Activated T-helper 1 cell treated with anti-CD3 and anti-CD28 coated beads, Interleukin-12 subunit alpha, Interleukin-12 subunit beta, Interleukin-2, Interleukin-4 antibody, amounts not matched to agents 30 ng/mL and 10 ng/mL and 1 ng/mL, durations not matched to agents 14 hours and 24 hours and 36 hours (primary cell): ENCODE data around the gene SPEG. TPM values are rescaled to one million over a fixed set of nuclear protein-coding genes. Genes with fewer than 3 reads are reported as not detected.

Experiments
- DNase-seq: peaks from one replicate; pipeline ENCODE4 v3.0.0; 2021; ENCODE audit warnings: low spot score
- H3K27ac Mint-ChIP-seq: one replicate; pipeline ENCODE4 v1.8.0; 2021; ENCODE audit warnings: mild to moderate bottlenecking, mixed read lengths
- H3K27me3 Mint-ChIP-seq: one replicate; pipeline ENCODE4 v1.8.0; 2022; ENCODE audit warnings: mild to moderate bottlenecking, moderate library complexity, mixed read lengths; ENCODE audit not compliant: insufficient read depth
- H3K36me3 Mint-ChIP-seq: one replicate; pipeline ENCODE4 v1.8.0; 2021; ENCODE audit warnings: low read depth, mixed read lengths
- H3K4me1 Mint-ChIP-seq: one replicate; pipeline ENCODE4 v1.8.0; 2021; ENCODE audit warnings: low read depth, mixed read lengths
- H3K4me3 Mint-ChIP-seq: one replicate; pipeline ENCODE4 v1.8.0; 2021; ENCODE audit warnings: mild to moderate bottlenecking, moderate library complexity, mixed read lengths
- H3K9me3 Mint-ChIP-seq: one replicate; pipeline ENCODE4 v1.8.0; 2021; ENCODE audit warnings: mixed read lengths
- intact Hi-C: fragments of 100-400 bp; cut with micrococcal nuclease; formaldehyde crosslinking; loops from one replicate; pipeline ENCODE4 v1.15.1; 2024
- total RNA-seq: library from RNA; stranded (reverse); gene quantifications from 2 replicates; pipeline ENCODE4 v1.2.3, GENCODE V29; 2022

Gene SPEG
- total RNA-seq, 1 donor from 2014 or later = 0.13 TPM

- no peak overlapping the region for H3K4me3 Mint-ChIP-seq
- intact Hi-C loops = no loop called here
- peaks cover 14% of the 10 kb centered on the region for H3K4me1 Mint-ChIP-seq
- no peaks in the 10 kb centered on the region for H3K9me3 Mint-ChIP-seq
- H3K27ac Mint-ChIP-seq = no peak overlapping the region
- H3K36me3 Mint-ChIP-seq = no peaks in the 10 kb centered on the region
- DNase-seq = no peak
- H3K27me3 Mint-ChIP-seq = peaks cover 58% of the 10 kb centered on the region
Observed at GRCh38 chr2:219445220-219445640, 10.6 kb downstream of the SPEG start.

- intact Hi-C loops = no loop called here
- no peaks in the 10 kb centered on the region for H3K36me3 Mint-ChIP-seq
- no peaks in the 10 kb centered on the region for H3K9me3 Mint-ChIP-seq
- H3K27me3 Mint-ChIP-seq = peaks cover 56% of the 10 kb centered on the region
- H3K4me3 Mint-ChIP-seq = no peak overlapping the region
- no peak for DNase-seq
- no peak overlapping the region for H3K27ac Mint-ChIP-seq
- H3K4me1 Mint-ChIP-seq = peaks cover 9% of the 10 kb centered on the region
Observed at GRCh38 chr2:219446101-219446504, 11.5 kb downstream of the SPEG start.

GRCh38 chr2:219446689-219447088, 12.0 kb downstream of the SPEG start:
- Mint-ChIP-seq H3K4me1 (peaks cover 5% of the 10 kb centered on the region), H3K9me3 (no peaks in the 10 kb centered on the region), H3K27me3 (peaks cover 51% of the 10 kb centered on the region), H3K4me3 (no peak overlapping the region), H3K27ac (no peak overlapping the region), H3K36me3 (no peaks in the 10 kb centered on the region)
- intact Hi-C loops = no loop called here
- no peak for DNase-seq

GRCh38 chr2:219447242-219448098, 12.8 kb downstream of the SPEG start:
- intact Hi-C loops = no loop called here
- H3K27ac Mint-ChIP-seq = no peak overlapping the region
- H3K4me3 Mint-ChIP-seq = no peak overlapping the region
- H3K9me3 Mint-ChIP-seq = no peaks in the 10 kb centered on the region
- no peaks in the 10 kb centered on the region for H3K36me3 Mint-ChIP-seq
- peaks cover 51% of the 10 kb centered on the region for H3K27me3 Mint-ChIP-seq
- H3K4me1 Mint-ChIP-seq = peaks cover 5% of the 10 kb centered on the region
- DNase-seq = no peak

GRCh38 chr2:219448099-219448775, 13.6 kb downstream of the SPEG start:
- Mint-ChIP-seq H3K27me3 (peaks cover 45% of the 10 kb centered on the region), H3K4me3 (no peak overlapping the region), H3K36me3 (no peaks in the 10 kb centered on the region)

GRCh38 chr2:219448776-219449341, 14.2 kb downstream of the SPEG start:
- H3K36me3 Mint-ChIP-seq = no peaks in the 10 kb centered on the region
- H3K27ac Mint-ChIP-seq = no peak overlapping the region
- no peak overlapping the region for H3K4me3 Mint-ChIP-seq
- no peaks in the 10 kb centered on the region for H3K9me3 Mint-ChIP-seq
- H3K27me3 Mint-ChIP-seq = peaks cover 45% of the 10 kb centered on the region
- DNase-seq = no peak
- intact Hi-C loops = no loop called here
- no peaks in the 10 kb centered on the region for H3K4me1 Mint-ChIP-seq

More at GRCh38 chr2:219448099-219448775, 13.6 kb downstream of the SPEG start:
- intact Hi-C loops = no loop called here
- Mint-ChIP-seq H3K4me1 (no peaks in the 10 kb centered on the region), H3K9me3 (no peaks in the 10 kb centered on the region), H3K27ac (no peak overlapping the region)
- DNase-seq = no peak

GRCh38 chr2:219449609-219450008, 15.0 kb downstream of the SPEG start:
- H3K36me3 Mint-ChIP-seq = no peaks in the 10 kb centered on the region
- H3K9me3 Mint-ChIP-seq = no peaks in the 10 kb centered on the region
- H3K4me3 Mint-ChIP-seq = no peak overlapping the region
- DNase-seq = no peak
- no peaks in the 10 kb centered on the region for H3K4me1 Mint-ChIP-seq
- H3K27ac Mint-ChIP-seq = no peak overlapping the region
- H3K27me3 Mint-ChIP-seq = peaks cover 45% of the 10 kb centered on the region
- intact Hi-C loops = no loop called here

GRCh38 chr2:219451661-219452360, 17.2 kb downstream of the SPEG start:
- H3K27me3 Mint-ChIP-seq = peaks cover 37% of the 10 kb centered on the region

GRCh38 chr2:219452361-219453317, 18.0 kb downstream of the SPEG start:
- intact Hi-C loops = no loop called here
- H3K27me3 Mint-ChIP-seq = peaks cover 30% of the 10 kb centered on the region
- no peak for DNase-seq
- no peaks in the 10 kb centered on the region for H3K9me3 Mint-ChIP-seq
- no peak overlapping the region for H3K27ac Mint-ChIP-seq
- H3K36me3 Mint-ChIP-seq = no peaks in the 10 kb centered on the region
- no peak overlapping the region for H3K4me3 Mint-ChIP-seq
- no peaks in the 10 kb centered on the region for H3K4me1 Mint-ChIP-seq

More at GRCh38 chr2:219451661-219452360, 17.2 kb downstream of the SPEG start:
- Mint-ChIP-seq H3K4me1 (no peaks in the 10 kb centered on the region), H3K27ac (no peak overlapping the region), H3K9me3 (no peaks in the 10 kb centered on the region), H3K36me3 (no peaks in the 10 kb centered on the region), H3K4me3 (no peak overlapping the region)
- intact Hi-C loops = no loop called here
- no peak for DNase-seq

- Mint-ChIP-seq H3K27ac (no peak overlapping the region), H3K4me1 (no peaks in the 10 kb centered on the region), H3K36me3 (no peaks in the 10 kb centered on the region), H3K9me3 (no peaks in the 10 kb centered on the region), H3K27me3 (peaks cover 29% of the 10 kb centered on the region), H3K4me3 (no peak overlapping the region)
- DNase-seq = no peak
- intact Hi-C loops = no loop called here
Observed at GRCh38 chr2:219453671-219454590, 19.3 kb downstream of the SPEG start.

GRCh38 chr2:219455581-219455980, 20.9 kb downstream of the SPEG start:
- Mint-ChIP-seq H3K4me1 (no peaks in the 10 kb centered on the region), H3K27ac (no peak overlapping the region), H3K9me3 (no peaks in the 10 kb centered on the region), H3K36me3 (no peaks in the 10 kb centered on the region), H3K4me3 (no peak overlapping the region), H3K27me3 (peaks cover 16% of the 10 kb centered on the region)
- DNase-seq = no peak
- intact Hi-C loops = no loop called here
